RPMI8226 (cell line): ENCODE results near the gene SERPING1.

Source experiments
- DNase-seq: peaks from one replicate; pipeline ENCODE4 v3.0.0-alpha.2; 2015

The SERPING1 gene

DNA sequence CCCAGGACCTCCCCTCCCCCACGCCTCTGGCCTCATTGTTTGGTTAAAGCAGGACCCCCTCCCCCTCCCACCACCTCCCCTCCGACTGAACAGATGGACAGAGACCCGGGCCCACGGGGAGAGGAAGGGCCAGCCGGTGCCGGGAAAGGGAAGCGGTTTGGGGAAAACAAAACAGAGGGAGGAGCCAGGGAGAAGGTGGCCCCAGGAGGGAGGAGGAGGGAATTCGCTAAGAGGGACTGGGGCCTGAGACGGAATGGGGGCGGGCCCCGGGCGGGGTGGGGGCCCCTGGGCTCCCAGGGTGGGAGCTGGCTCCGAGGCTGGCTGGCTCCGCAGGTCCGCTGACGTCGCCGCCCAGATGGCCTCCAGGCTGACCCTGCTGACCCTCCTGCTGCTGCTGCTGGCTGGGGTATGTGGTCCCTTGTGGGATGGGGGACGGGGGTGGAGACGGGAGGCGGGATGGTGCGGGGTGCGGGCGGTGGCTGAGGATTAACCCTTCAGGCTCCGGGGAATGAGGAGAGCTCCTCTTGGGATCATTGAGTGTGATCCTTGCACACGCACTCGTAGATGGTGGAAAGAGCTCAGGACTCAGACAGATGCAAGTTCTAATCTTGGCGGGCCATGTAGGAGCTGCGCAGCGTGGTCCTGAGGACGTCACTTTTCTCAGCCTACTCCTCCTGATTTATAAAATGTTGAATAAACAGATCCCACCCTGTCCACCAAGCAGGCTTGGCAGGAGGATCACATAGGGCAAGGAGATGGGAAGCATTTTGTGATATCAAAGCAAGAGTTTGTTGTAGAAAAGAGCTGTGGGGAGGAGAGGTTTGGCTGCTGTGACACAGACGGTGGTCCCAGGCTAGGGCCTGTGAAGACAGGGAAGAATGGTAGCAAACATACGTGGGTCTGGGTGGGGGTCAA lies 688 bp downstream of the SERPING1 start:
- DNase-seq: no peak

- DNase-seq: no peak
Measured at GRCh38 chr11:57598831-57599155, 1.3 kb downstream of the SERPING1 start.

DNA sequence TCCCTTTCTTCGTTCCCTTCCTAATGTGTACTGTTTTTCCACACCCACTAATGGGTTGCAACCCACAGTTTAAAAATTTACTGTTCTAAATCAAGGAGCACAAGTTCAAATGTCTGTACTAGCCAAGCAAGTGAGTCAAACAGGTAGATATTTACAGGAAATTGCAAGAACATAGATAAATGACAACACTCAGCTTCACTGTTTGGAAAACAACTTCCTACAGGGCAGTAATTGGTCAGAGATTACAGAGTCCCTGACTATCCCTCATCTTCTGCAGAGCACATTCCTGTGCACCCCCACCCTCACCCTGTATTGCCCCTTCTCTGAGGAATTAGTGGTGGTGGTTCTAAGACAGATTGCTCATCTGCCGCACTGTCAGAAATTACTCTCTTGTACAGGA lies 1.9 kb downstream of the SERPING1 start:
- DNase-seq: no peak

DNA sequence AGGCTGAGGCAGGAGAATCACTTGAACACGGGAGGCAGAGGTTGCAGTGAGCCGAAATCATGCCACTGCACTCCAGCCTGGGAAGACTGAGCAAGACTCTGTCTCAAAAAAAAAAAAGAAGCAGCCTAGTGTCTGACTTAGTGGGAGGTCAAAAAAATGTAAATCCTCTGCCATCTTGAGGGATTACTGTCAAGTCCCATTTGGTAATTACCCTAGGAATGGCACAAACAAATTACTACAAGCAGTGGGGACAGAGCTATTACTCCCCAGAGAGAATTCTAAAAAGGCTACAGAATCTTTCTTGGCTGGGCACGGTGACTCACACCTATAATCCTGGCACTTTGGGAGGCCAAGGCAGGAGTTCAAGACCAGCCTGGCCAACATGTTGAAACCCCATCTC lies 3.8 kb downstream of the SERPING1 start:
- DNase-seq: no peak

DNA sequence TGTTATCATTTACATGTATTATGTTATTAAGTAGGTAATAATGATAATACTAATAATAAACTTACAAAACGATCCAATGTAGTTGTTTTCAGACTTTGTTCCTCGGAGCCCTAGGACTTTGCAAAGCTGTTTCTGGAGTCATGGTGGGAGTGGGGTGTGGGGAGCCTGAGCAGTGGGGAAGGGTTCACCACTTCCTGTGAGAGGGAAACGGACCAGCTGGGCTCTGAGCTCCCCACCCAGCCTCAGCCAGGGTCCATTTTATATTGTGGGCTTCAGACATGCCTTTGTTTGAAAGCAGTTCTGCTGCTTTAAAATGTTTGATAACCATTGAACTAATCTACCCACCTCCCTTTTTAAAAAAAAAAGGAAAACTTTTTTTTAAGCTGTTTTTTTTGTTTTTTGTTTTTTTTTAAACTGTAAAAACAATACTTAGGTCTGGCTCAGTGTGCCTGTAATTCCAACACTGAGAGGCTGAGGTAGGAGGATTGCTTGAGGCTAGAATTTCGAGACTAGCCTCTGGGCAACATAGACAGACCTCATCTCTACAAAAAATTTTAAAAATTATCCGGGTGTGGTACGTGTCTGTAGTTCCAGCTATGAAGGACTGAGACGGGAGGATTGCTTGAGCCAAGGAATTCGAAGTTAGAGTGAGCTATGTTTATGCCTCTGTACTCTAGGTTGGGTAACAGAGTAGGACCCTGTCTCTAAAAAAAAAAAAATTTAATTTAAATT lies 7.0 kb downstream of the SERPING1 start:
- no peak for DNase-seq

DNA sequence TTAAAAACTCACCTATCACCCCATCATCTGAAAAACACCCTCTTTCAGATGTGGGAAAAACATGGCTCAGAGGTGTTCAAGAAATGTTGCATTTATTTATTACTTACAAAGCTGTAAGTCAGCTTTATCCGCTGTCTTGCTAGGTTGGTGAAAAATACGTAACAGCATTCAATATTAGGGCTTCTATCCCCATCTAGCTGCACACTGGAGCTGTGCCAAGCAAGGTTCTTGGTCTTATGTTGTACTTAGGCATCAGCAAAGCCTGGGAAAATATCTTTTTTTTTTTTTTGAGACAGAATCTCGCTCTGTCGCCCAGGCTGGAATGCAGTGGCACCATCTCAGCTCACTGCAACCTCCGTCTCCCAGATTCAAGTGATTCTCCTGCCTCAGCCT lies 7.5 kb downstream of the SERPING1 start:
- DNase-seq: peak; percentile 29

GRCh38 chr11:57610170-57610569 lies 12.7 kb downstream of the SERPING1 start:
- DNase-seq: no peak

GRCh38 chr11:57614234-57614772 lies 16.8 kb downstream of the SERPING1 start:
- no peak for DNase-seq

GRCh38 chr11:57615308-57615707 lies 17.8 kb downstream of the SERPING1 start:
- DNase-seq: no peak

DNA sequence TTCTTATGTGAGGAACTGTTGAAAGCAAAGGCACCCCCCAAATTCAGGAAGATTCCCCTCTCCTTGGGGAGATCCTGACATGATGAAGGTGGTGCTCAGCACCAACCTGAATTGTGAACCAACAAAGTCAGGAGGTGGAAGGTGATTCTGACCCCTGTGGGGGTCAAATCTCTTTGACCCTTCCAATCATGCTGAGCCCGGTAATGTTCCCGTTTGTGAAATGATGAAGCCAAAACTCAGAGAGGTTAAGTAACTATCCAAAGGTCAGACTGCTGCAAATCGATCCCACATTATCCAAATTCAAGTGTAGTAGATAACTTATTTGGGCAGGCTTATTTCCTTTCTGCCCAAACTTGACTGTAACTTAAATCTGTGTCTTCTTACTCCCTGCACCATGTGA lies 19.1 kb downstream of the SERPING1 start:
- no peak for DNase-seq

DNA sequence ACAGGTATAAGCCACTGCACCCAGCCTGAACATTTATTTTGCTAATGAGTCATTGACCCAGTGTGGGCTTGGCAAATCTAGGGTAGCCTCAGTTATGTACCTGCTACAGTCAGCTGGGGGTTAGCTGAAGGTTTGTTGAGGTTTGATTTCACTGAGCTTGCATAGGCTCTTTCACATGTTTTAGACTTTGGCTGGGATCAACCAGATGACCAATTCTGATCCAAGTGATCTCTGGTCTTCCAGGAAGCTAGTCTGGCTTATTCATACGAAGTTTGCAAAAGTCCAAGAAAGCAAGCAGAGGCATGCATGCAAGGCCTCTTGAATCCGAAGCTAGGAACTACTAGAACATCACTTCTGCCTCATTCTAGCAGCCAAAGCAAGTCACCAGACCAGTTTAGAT lies 21.0 kb downstream of the SERPING1 start:
- DNase-seq: no peak

GRCh38 chr11:57619331-57619730 lies 21.8 kb downstream of the SERPING1 start:
- DNase-seq: no peak

DNA sequence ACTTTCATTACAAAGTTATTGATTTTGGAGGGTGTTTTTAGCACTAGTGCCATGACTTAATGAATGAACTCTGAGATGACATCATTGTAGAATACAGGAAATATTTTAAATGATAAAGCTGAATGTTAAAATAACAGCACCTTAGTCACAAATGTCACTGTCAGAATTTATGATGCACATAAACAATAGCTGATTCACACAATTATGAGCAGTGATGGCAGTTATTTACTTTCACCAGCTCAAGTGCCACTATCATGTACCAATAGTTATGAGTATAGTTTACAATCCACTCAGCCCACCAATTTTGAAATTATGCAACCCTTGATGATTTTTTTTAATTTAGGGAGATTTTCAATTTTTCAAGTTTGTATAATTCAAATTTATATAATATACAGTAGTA lies 23.0 kb downstream of the SERPING1 start:
- no peak for DNase-seq

- no peak for DNase-seq
Measured at GRCh38 chr11:57622263-57622662, 24.8 kb downstream of the SERPING1 start.

- no peak for DNase-seq
Measured at GRCh38 chr11:57624864-57625263, 27.4 kb downstream of the SERPING1 start.

DNA sequence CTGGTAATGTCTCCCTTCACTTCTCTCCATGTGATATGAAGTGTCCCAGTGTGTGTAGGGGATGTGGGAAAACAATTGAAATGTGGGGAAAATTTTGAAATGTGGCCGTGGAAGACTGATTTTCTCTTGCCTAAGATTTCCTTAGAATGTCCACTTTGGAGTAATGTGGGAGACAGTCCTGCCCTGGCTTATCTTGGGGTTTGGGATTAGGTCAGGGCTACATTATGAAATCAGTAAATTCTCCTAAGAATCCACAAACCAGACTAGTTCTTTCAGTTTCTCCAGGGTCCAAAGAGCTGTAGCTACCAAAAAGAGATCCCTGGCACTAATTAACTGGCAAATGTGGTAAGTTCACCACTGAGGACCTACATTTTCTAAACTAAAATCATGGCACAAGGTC lies 29.4 kb downstream of the SERPING1 start:
- DNase-seq: no peak

GRCh38 chr11:57630171-57630570 lies 32.7 kb downstream of the SERPING1 start:
- no peak for DNase-seq

GRCh38 chr11:57632116-57632515 lies 34.6 kb downstream of the SERPING1 start:
- DNase-seq: no peak

GRCh38 chr11:57633394-57634070 lies 36.0 kb downstream of the SERPING1 start:
- DNase-seq: no peak

GRCh38 chr11:57634311-57634710 lies 36.8 kb downstream of the SERPING1 start:
- no peak for DNase-seq

DNA sequence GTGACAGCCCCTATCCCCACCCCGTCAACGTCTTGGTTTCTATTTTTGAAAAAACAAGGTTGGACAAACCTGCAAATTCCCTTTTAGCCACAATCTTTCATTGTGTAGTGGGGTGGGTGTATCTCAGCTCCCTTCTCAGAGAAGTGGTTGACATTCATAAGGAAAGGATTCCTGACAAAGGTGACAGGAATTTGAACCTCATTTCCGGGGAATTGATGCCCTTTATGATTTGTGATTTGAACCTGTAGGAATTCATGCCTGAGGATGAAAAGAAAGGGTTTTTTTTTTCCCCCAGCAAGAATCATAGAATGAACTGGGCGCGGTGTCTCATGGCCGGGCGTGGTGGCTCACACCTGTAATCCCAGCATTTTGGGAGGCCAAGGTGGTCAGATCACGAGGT lies 37.8 kb downstream of the SERPING1 start:
- no peak for DNase-seq

DNA sequence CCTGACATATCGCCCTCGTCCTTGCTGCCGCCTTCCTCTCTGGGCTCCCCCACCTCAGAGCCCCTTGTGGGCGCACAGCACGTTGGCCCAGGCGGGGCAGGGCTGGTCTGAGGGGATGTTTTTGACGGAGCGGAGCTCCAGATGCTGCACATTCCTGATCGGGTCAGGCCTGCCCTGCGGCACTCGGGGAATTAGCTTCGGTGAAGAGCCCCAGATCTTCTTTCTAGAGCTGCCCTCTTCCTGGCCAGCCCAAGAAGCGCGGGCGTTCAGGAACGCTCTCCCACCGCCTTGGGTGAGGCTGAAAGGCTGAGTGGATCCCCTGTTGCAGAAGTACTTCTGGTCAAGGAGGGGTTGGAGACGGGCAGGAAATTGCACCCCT lies 40.1 kb downstream of the SERPING1 start:
- DNase-seq: no peak

DNA sequence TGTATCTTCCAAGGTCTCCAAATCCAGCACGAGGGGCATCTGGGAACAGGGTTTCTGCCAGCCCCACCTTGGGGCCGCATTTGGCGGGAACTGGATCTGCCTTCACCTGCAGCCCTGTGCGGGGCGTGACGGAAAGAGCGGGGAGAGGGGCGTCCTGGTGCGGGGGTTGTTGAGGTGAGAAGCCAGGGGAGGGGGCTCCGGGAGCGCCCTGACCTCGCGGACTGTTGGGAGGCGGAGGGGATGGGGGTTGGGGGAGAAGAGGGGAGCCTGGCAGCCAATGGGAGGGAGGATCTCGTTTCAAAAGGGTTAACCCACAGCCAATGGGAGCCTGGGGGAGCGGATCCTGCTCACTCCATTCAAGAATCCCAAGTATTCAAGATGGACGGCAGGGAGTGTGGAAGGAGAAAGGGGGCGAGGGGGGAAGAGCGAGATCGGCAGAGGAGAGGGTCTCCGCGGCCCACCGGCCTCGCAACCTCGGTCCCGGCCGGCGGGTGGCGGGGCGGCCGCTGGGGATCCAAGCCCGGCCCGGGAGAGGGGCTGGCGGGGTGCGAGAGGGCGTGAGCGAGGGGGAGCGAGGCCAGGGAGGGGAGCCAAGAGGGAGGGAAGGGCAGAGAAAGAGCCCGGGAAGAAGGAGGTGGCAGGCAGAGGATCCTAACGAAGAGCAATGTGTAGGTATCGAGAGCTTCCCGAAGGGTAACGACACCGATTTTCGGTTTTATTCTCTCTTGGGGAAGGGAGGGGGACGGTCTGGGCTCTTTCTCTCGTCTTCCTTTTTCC lies 40.7 kb downstream of the SERPING1 start:
- peak; percentile 32 for DNase-seq
